IMR-90 (cell line): ENCODE results near the gene OTUD7B. TPM values are rescaled to one million over a fixed set of nuclear protein-coding genes. Genes with fewer than 3 reads are reported as not detected.

Experiments used
- ATAC-seq: fragments of 200-7000 bp; cut with Tn5 transposase; 2 replicates; pipeline ENCODE4 v1.9.1; 2020; ENCODE audit warnings: low read depth, mild to moderate bottlenecking, moderate library complexity
- BruUV-seq: library from RNA; stranded (reverse); fragments of 400-500 nt; replicated peaks from 2 replicates; lab custom pipeline; 2021; lab: Mats Ljungman, UMichigan
- CTCF ChIA-PET: fragments of 300-600 bp; formaldehyde crosslinking; extraction: SDS; loops from one replicate; lab custom pipeline; 2021; ENCODE audit warnings: antibody characterized with exemption; lab: Yijun Ruan, JAX
- POLR2A ChIA-PET: fragments of 300-600 bp; sonication (Branson Sonifier 250); formaldehyde crosslinking; loops from one replicate; lab custom pipeline; 2022; ENCODE audit warnings: antibody characterized with exemption; ENCODE audit not compliant: unreplicated experiment; lab: Charles Lee
- DNase-seq: peaks from one replicate; pipeline ENCODE4 v3.0.0; 2013
- H2AFZ ChIP-seq: replicated peaks from 2 replicates; pipeline ENCODE3; 2013; ENCODE audit warnings: low read length, mild to moderate bottlenecking; ENCODE audit not compliant: poor library complexity
- H2AK5ac ChIP-seq: 2 replicates; pipeline ENCODE4 v1.6.1; 2013; ENCODE audit warnings: low read depth, low read length, inconsistent platforms
- H2AK9ac ChIP-seq: replicated peaks from 2 replicates; pipeline ENCODE3; 2013; ENCODE audit warnings: mild to moderate bottlenecking, low read depth, low read length, moderate library complexity; ENCODE audit not compliant: poor library complexity
- H2BK120ac ChIP-seq: 2 replicates; pipeline ENCODE4 v1.6.1; 2013; ENCODE audit warnings: low read depth, low read length, inconsistent platforms
- H2BK15ac ChIP-seq: 3 replicates; pipeline ENCODE4 v1.6.1; 2013; ENCODE audit warnings: low read depth, low read length, inconsistent platforms
- H2BK20ac ChIP-seq: 2 replicates; pipeline ENCODE4 v1.6.1; 2013; ENCODE audit warnings: low read depth, mild to moderate bottlenecking, inconsistent platforms, low read length, moderate library complexity
- H2BK5ac ChIP-seq: 2 replicates; pipeline ENCODE4 v1.6.1; 2013; ENCODE audit warnings: mild to moderate bottlenecking, low read depth, low read length, inconsistent platforms; ENCODE audit not compliant: poor library complexity, severe bottlenecking
- H3K14ac ChIP-seq: replicated peaks from 2 replicates; pipeline ENCODE4 v1.6.1; 2013; ENCODE audit warnings: low read depth, low read length, inconsistent platforms
- H3K18ac ChIP-seq: 2 replicates; pipeline ENCODE4 v1.6.1; 2013; ENCODE audit warnings: low read depth, low read length, control low read depth
- H3K23ac ChIP-seq: 2 replicates; pipeline ENCODE4 v1.6.1; 2013; ENCODE audit warnings: low read depth, low read length, inconsistent platforms
- H3K27ac ChIP-seq: 2 replicates; pipeline ENCODE4 v1.5.1; 2013; ENCODE audit warnings: mild to moderate bottlenecking, control low read depth, low read length; ENCODE audit not compliant: insufficient read depth
- H3K27me3 ChIP-seq: 2 replicates; pipeline ENCODE4 v1.6.1; 2013; ENCODE audit warnings: low read length; ENCODE audit not compliant: control insufficient read depth, insufficient read depth
- H3K36me3 ChIP-seq: 2 replicates; pipeline ENCODE4 v1.6.1; 2013; ENCODE audit warnings: low read length, mixed read lengths; ENCODE audit not compliant: control insufficient read depth, insufficient read depth
- H3K4ac ChIP-seq: 2 replicates; pipeline ENCODE4 v1.6.1; 2013; ENCODE audit warnings: low read depth, low read length, inconsistent platforms
- H3K4me1 ChIP-seq: 2 replicates; pipeline ENCODE4 v1.6.1; 2013; ENCODE audit warnings: low read length, mixed read lengths; ENCODE audit not compliant: control insufficient read depth, insufficient read depth
- H3K4me2 ChIP-seq: 2 replicates; pipeline ENCODE4 v1.6.1; 2013; ENCODE audit warnings: low read depth, mild to moderate bottlenecking, control low read depth, low read length, moderate library complexity
- H3K4me3 ChIP-seq: 2 replicates; pipeline ENCODE4 v1.5.1; 2013; ENCODE audit warnings: low read depth, mild to moderate bottlenecking, control low read depth, low read length, moderate library complexity; ENCODE audit not compliant: insufficient read depth
- H3K56ac ChIP-seq: 2 replicates; pipeline ENCODE4 v1.6.1; 2013; ENCODE audit warnings: low read length, inconsistent platforms; ENCODE audit not compliant: insufficient read depth; ENCODE audit errors: extremely low read depth
- H3K79me1 ChIP-seq, 2 experiments: 2 replicates each; pipeline ENCODE4 v1.6.1; 2013; ENCODE audit warnings: low read length in 2 of 2, inconsistent platforms in 1 of 2, low read depth in 1 of 2
- H3K9ac ChIP-seq: 2 replicates; pipeline ENCODE4 v1.6.1; 2013; ENCODE audit warnings: low read depth, low read length, control low read depth
- H3K9me1 ChIP-seq: 2 replicates; pipeline ENCODE4 v1.6.1; 2013; ENCODE audit warnings: low read length, inconsistent platforms; ENCODE audit not compliant: insufficient read depth
- H3K9me3 ChIP-seq: 2 replicates; pipeline ENCODE4 v1.6.1; 2013; ENCODE audit warnings: low read length; ENCODE audit not compliant: control insufficient read depth, insufficient read depth
- H4K20me1 ChIP-seq: 2 replicates; pipeline ENCODE4 v1.6.1; 2013; ENCODE audit warnings: low read length, inconsistent platforms; ENCODE audit not compliant: insufficient read depth
- H4K5ac ChIP-seq: 2 replicates; pipeline ENCODE4 v1.6.1; 2013; ENCODE audit warnings: mild to moderate bottlenecking, low read depth, low read length, control low read depth
- H4K8ac ChIP-seq, 2 experiments: 2 replicates each; pipeline ENCODE4 v1.6.1; 2013; ENCODE audit warnings: low read depth in 2 of 2, low read length in 2 of 2, control low read depth in 1 of 2, inconsistent platforms in 1 of 2
- H4K91ac ChIP-seq: 2 replicates; pipeline ENCODE4 v1.6.1; 2013; ENCODE audit warnings: low read depth, low read length, inconsistent platforms; ENCODE audit not compliant: insufficient read depth
- BHLHE40 ChIP-seq: fragments of 150-350 bp; IDR thresholded peaks from 2 replicates; pipeline ENCODE4 v1.6.1; 2016; ENCODE audit warnings: mild to moderate bottlenecking, low read depth, low read length
- CEBPB ChIP-seq: IDR thresholded peaks from 2 replicates; pipeline ENCODE4 v1.6.1; 2012; ENCODE audit warnings: low read depth, low read length, improper control_type of control experiment
- CHD1 ChIP-seq: IDR thresholded peaks from 2 replicates; pipeline ENCODE4 v1.6.1; 2012; ENCODE audit warnings: low read depth, low read length, improper control_type of control experiment
- FOS ChIP-seq: fragments of 150-350 bp; IDR thresholded peaks from 2 replicates; pipeline ENCODE4 v1.6.1; 2016; ENCODE audit warnings: low read depth, low read length
- MAZ ChIP-seq: IDR thresholded peaks from 2 replicates; pipeline ENCODE4 v1.6.1; 2012; ENCODE audit warnings: low read depth, mild to moderate bottlenecking, low read length, improper control_type of control experiment, moderate library complexity, borderline replicate concordance
- NFE2L2 ChIP-seq: fragments of 150-350 bp; IDR thresholded peaks from 2 replicates; pipeline ENCODE4 v1.6.1; 2016; ENCODE audit warnings: low read depth, mild to moderate bottlenecking, low read length
- POLR2A ChIP-seq: IDR thresholded peaks from 2 replicates; pipeline ENCODE4 v1.6.1; 2012; ENCODE audit warnings: mild to moderate bottlenecking, low read depth, low read length
- RAD21 ChIP-seq: IDR thresholded peaks from 2 replicates; pipeline ENCODE4 v1.6.1; 2012; ENCODE audit warnings: low read length, improper control_type of control experiment
- RCOR1 ChIP-seq: IDR thresholded peaks from 2 replicates; pipeline ENCODE4 v1.6.1; 2012; ENCODE audit warnings: mild to moderate bottlenecking, low read length, improper control_type of control experiment; ENCODE audit not compliant: insufficient replicate concordance
- RFX5 ChIP-seq: IDR thresholded peaks from 2 replicates; pipeline ENCODE4 v1.8.0; 2012; ENCODE audit warnings: low read depth, mild to moderate bottlenecking, low read length, moderate library complexity
- SMC3 ChIP-seq: fragments of 150-350 bp; IDR thresholded peaks from 2 replicates; pipeline ENCODE4 v1.6.1; 2016; ENCODE audit warnings: low read depth, mild to moderate bottlenecking, antibody characterized with exemption, low read length, moderate library complexity
- USF2 ChIP-seq: fragments of 150-350 bp; IDR thresholded peaks from 2 replicates; pipeline ENCODE4 v1.6.1; 2017; ENCODE audit warnings: mild to moderate bottlenecking, antibody characterized with exemption, low read length, low read depth
- WGBS, 2 experiments: methylation state at CpG; one replicate each; pipeline versions ENCODE4 v1.1.5 to v1.1.7; 2013; ENCODE audit warnings: missing lambda C conversion rate in 2 of 2; ENCODE audit not compliant: insufficient read length in 1 of 2; ENCODE audit errors: extremely low coverage in 2 of 2; 5-methylcytosine and 5-hydroxymethylcytosine counted together
- dilution Hi-C: fragments of 300-500 bp; cut with HindIII; formaldehyde crosslinking; loops from one replicate; pipeline ENCODE4 v1.14.3; 2018; ENCODE audit warnings: low sequenced_read_pairs; ENCODE audit not compliant: unreplicated experiment
- in situ Hi-C: fragments of 300-500 bp; cut with MboI; formaldehyde crosslinking; loops from 3 replicates; pipeline ENCODE4 v1.14.3; 2019; ENCODE audit warnings: low sequenced_read_pairs, inconsistent platforms, mixed read lengths
- intact Hi-C: fragments of 100-400 bp; cut with micrococcal nuclease; formaldehyde crosslinking; loops from 2 replicates; pipeline ENCODE4 v1.10.0; 2022
- polyA plus RNA-seq, 3 experiments: library from polyadenylated mRNA; depleted of rRNA; stranded (reverse); fragments of >200 nt; gene quantifications; 2 replicates each; pipeline ENCODE4 v1.2.3, GENCODE V29; 2012; ENCODE audit warnings: low replicate concordance in 1 of 3
- total RNA-seq: library from RNA; depleted of rRNA; stranded (reverse); fragments of >200 nt; gene quantifications from 2 replicates; pipeline ENCODE4 v1.2.3, GENCODE V29; 2012

OTUD7B gene
- total and polyA plus RNA-seq, 2 of the 4 experiments (the other 2 are of a cell fraction), result 7.5 to 18.6 TPM

DNA sequence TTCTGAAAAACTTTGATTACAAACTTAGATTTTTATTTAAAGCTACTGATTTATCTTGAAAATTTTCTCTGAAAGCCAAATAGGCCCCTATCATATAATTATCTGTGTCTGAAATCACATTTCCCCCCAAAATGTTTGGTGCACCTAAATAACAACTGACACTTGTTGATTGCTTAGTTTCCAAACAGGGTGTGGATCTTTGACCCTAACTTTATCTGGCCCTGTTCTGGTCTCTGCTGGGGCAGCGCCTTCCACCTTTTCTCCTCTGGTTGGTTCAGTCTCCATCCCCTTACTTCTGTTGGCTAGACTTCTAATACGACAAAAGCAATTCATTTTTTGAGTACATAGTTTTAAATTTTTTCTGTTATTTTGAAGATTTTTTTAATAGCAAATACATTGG, 10.2 kb upstream of the OTUD7B start:
- no peak overlapping the region for H2AFZ ChIP-seq
- H3K4me3 ChIP-seq, result no peak overlapping the region
- no peak overlapping the region for H2BK20ac ChIP-seq
- no peaks in the 10 kb centered on the region for H3K79me1 ChIP-seq
- H3K4ac ChIP-seq, result no peak overlapping the region
- no TSS peak for BruUV-seq
- H3K23ac ChIP-seq, result no peak overlapping the region
- H3K36me3 ChIP-seq, result no peaks in the 10 kb centered on the region
- dilution Hi-C loops, result no loop called here
- ATAC-seq, result no peak
- DNase-seq, result no peak
- no peak overlapping the region for H2BK5ac ChIP-seq
- H3K18ac ChIP-seq, result no peak overlapping the region
- TF ChIP-seq RFX5 (no peak), SMC3 (no peak), USF2 (no peak), RCOR1 (no peak), CHD1 (no peak), RAD21 (no peak), BHLHE40 (no peak), FOS (no peak), POLR2A (no peak), MAZ (no peak), NFE2L2 (no peak), CEBPB (no peak)
- H2BK120ac ChIP-seq, result no peak overlapping the region
- POLR2A ChIA-PET, result no interaction called here
- H2AK5ac ChIP-seq, result no peak overlapping the region
- no peak overlapping the region for H3K4me2 ChIP-seq
- H3K27me3 ChIP-seq, result no peaks in the 10 kb centered on the region
- no peaks in the 10 kb centered on the region for H3K4me1 ChIP-seq
- no peaks in the 10 kb centered on the region for H4K20me1 ChIP-seq
- no peak overlapping the region for H3K56ac ChIP-seq
- no peak overlapping the region for H2AK9ac ChIP-seq
- CTCF ChIA-PET, result no interaction called here
- H3K9ac ChIP-seq, result no peak overlapping the region
- H3K27ac ChIP-seq, result no peak overlapping the region
- H4K5ac ChIP-seq, result no peak overlapping the region
- no peaks in the 10 kb centered on the region for H3K9me3 ChIP-seq
- no peak overlapping the region for H4K91ac ChIP-seq
- in situ Hi-C loops, result no loop called here
- intact Hi-C loops, result no loop called here
- no peak overlapping the region for H4K8ac ChIP-seq
- WGBS, 2 experiments, result no CpG with 5 or more reads among the region's 2 CpGs
- H2BK15ac ChIP-seq, result no peak overlapping the region
- H3K14ac ChIP-seq, result no peak overlapping the region
- 0 out of 2 replicates have a peak, but pooled peaks cover 3% of the 10 kb centered on the region for H3K9me1 ChIP-seq
